HG03442 (cell line): ENCODE measurements around the gene GCDH.

Experiments used
- ATAC-seq: cut with Tn5 transposase; IDR thresholded peaks from one replicate; pipeline ENCODE4 v1.9.1; 2021; ENCODE audit warnings: mild to moderate bottlenecking, moderate library complexity; ENCODE audit not compliant: unreplicated experiment

Gene GCDH

GRCh38 chr19:12938779-12939601 is 48.0 kb downstream of the GCDH start:
- peak; percentile 7 for ATAC-seq

GRCh38 chr19:12939975-12940423 is 49.0 kb downstream of the GCDH start:
- ATAC-seq, result no peak

- ATAC-seq, result no peak
Measured at GRCh38 chr19:12940897-12941296, 49.9 kb downstream of the GCDH start.

- ATAC-seq, result no peak
Measured at GRCh38 chr19:12943437-12944044, 52.6 kb downstream of the GCDH start.

- ATAC-seq, result no peak
Measured at GRCh38 chr19:12944104-12944674, 53.2 kb downstream of the GCDH start.

- peak; percentile 70 for ATAC-seq
Measured at GRCh38 chr19:12945479-12946091, 54.6 kb downstream of the GCDH start, which contains the start of gene RAD23A. Gene RAD23A (plus strand): TSS chr19:12945862. CDS start chr19:12945949, 87 bp downstream.

GRCh38 chr19:12946092-12946721 is 55.2 kb downstream of the GCDH start:
- peak; percentile 32 for ATAC-seq

- no peak for ATAC-seq
Measured at GRCh38 chr19:12946731-12947496, 56.0 kb downstream of the GCDH start.

GRCh38 chr19:12947702-12948611 is 57.0 kb downstream of the GCDH start:
- ATAC-seq, result no peak

- ATAC-seq, result no peak
Measured at GRCh38 chr19:12948612-12949362, 57.8 kb downstream of the GCDH start.
